Gastroesophageal sphincter (tissue), 4 donors: ENCODE data around the gene HS6ST3. TPM values are rescaled to one million over a fixed set of nuclear protein-coding genes. Genes with fewer than 3 reads are reported as not detected.

Experiments used
- ATAC-seq: fragments of 150-250 bp; one replicate; pipeline ENCODE4 v1.9.1; 2016; ENCODE audit warnings: mild to moderate bottlenecking, moderate library complexity
- H3K27ac ChIP-seq, 4 donors: fragments of 200-600 bp; sonication (generic) in 3 of 4; 1 replicate in 3 of 4; 2 replicates in 1 of 4; pipeline ENCODE4 v1.5.1; 2016 to 2019
- H3K27me3 ChIP-seq: fragments of 200-600 bp; sonication (generic); one replicate; pipeline ENCODE4 v1.5.1; 2019
- H3K36me3 ChIP-seq, 2 donors: fragments of 200-600 bp; sonication (generic); one replicate each; pipeline ENCODE4 v1.5.1; 2019; ENCODE audit warnings: control low read depth in 1 of 2
- H3K4me1 ChIP-seq, 3 donors: fragments of 200-600 bp; sonication (generic); 1 replicate in 2 of 3; 2 replicates in 1 of 3; pipeline ENCODE4 v1.5.1; 2016 to 2019; ENCODE audit warnings: control low read depth in 2 of 3
- H3K4me3 ChIP-seq, 2 donors: fragments of 200-600 bp; sonication (generic); one replicate each; pipeline ENCODE4 v1.5.1; 2019; ENCODE audit warnings: mild to moderate bottlenecking in 1 of 2, moderate library complexity in 1 of 2
- H3K9me3 ChIP-seq, 3 donors: fragments of 200-600 bp; sonication (generic); one replicate each; pipeline ENCODE4 v1.5.1; 2017 to 2019; ENCODE audit warnings: control low read depth in 2 of 3
- CTCF ChIP-seq, 4 experiments: fragments of 200-600 bp in 2 of 4; fragments of 450-650 bp in 2 of 4; sonication (generic) in 1 of 4; IDR thresholded peaks; one replicate each; pipeline ENCODE4 v1.5.1; 2017 to 2019; ENCODE audit warnings: antibody characterized with exemption in 4 of 4, mild to moderate bottlenecking in 2 of 4, moderate library complexity in 2 of 4
- EP300 ChIP-seq: sonication (generic); formaldehyde crosslinking; IDR thresholded peaks from one replicate; pipeline ENCODE4 v1.6.1; 2017; ENCODE audit warnings: antibody characterized with exemption, mild to moderate bottlenecking
- POLR2A ChIP-seq, 2 donors: fragments of 450-650 bp; IDR thresholded peaks; one replicate each; pipeline ENCODE4 v1.6.1; 2017; ENCODE audit warnings: antibody characterized with exemption in 2 of 2, mild to moderate bottlenecking in 2 of 2, moderate library complexity in 1 of 2
- POLR2AphosphoS5 ChIP-seq: sonication (generic); formaldehyde crosslinking; IDR thresholded peaks from one replicate; pipeline ENCODE4 v1.6.1; 2017; ENCODE audit warnings: antibody characterized with exemption
- WGBS, 2 donors: methylation state at CpG; one replicate each; pipeline ENCODE4 v1.1.5; 2018; ENCODE audit warnings: low coverage in 1 of 2; 5-methylcytosine and 5-hydroxymethylcytosine counted together
- total RNA-seq, 4 donors: library from RNA; depleted of rRNA; stranded (reverse); fragments of >200 nt; gene quantifications; one replicate each; pipeline ENCODE4 v1.1.0, GENCODE V29; 2016

HS6ST3 gene
- total RNA-seq, 4 donors from 2014 or later, result 3.4 to 13.2 (median 5.2) TPM

DNA sequence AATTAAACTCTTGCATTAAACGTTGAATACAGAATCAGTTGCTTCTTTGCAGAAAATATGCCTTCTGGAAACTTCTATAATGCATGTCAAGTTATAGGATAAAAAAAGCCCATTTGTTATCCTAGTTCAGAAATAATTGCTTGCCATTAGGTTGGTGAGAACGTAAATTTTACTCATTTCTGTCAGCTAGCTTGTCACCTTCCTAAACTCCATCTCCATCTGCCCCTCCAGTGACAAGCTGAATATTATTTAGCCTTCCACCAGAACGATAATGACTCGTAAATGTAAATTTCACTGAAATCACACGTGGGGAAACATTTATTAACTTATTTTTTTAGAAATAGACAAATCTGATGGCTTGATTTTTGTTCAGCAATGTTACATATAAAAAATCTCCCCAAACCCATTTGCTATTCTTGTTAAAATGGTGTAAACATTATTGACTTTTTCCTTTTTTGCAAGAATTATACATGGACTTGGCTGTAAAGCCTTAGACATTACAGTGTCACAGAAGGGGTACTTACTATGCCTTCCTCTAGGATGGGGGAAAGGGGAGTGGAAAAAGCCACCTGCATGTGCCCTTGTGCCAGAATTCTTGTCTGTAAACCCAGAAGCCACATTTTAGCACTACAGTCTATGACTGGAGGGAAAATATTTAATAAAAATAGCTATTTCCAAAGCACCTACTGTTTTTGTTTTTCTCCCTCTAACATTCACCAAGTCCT lies 577.5 kb downstream of the HS6ST3 start:
- Histone ChIP-seq H3K4me3 (no peak overlapping the region), H3K27me3 (no peaks in the 10 kb centered on the region), H3K27ac (no peak overlapping the region), H3K4me1 (no peaks in the 10 kb centered on the region), H3K36me3 (no peaks in the 10 kb centered on the region), H3K9me3 (peaks cover 0 to 5% (median 0%) of the 10 kb centered on the region in 3 donors)
- no peak for TF ChIP-seq CTCF (IDR thresholded peaks at IDR 0.05)
- TF ChIP-seq EP300, result no peak
- TF ChIP-seq POLR2A (IDR thresholded peaks at IDR 0.05), result no peak
- no peak for TF ChIP-seq POLR2AphosphoS5
- WGBS, 2 donors, result 51 to 63% methylated on average over 5 of the region's 5 CpGs
- no peak for ATAC-seq

GRCh38 chr13:96671073-96671472 lies 581.2 kb downstream of the HS6ST3 start:
- Histone ChIP-seq H3K4me1 (no peaks in the 10 kb centered on the region), H3K27ac (no peak overlapping the region), H3K27me3 (no peaks in the 10 kb centered on the region), H3K4me3 (no peak overlapping the region), H3K36me3 (no peaks in the 10 kb centered on the region), H3K9me3 (no peaks in the 10 kb centered on the region)
- TF ChIP-seq EP300 (no peak), POLR2AphosphoS5 (no peak), CTCF (IDR thresholded peaks at IDR 0.05) (no peak), POLR2A (IDR thresholded peaks at IDR 0.05) (no peak)
- no peak for ATAC-seq

- H3K9me3 ChIP-seq, result no peaks in the 10 kb centered on the region
- no peaks in the 10 kb centered on the region for H3K4me1 ChIP-seq
- H3K27me3 ChIP-seq, result no peaks in the 10 kb centered on the region
- H3K36me3 ChIP-seq, result no peaks in the 10 kb centered on the region
- H3K4me3 ChIP-seq, result no peak overlapping the region
- no peak for ATAC-seq
- no peak for TF ChIP-seq POLR2AphosphoS5
- TF ChIP-seq POLR2A (IDR thresholded peaks at IDR 0.05), result no peak
- no peak for TF ChIP-seq EP300
- TF ChIP-seq CTCF (IDR thresholded peaks at IDR 0.05), result no peak
- no peak overlapping the region for H3K27ac ChIP-seq
Measured at GRCh38 chr13:96672016-96672415, 582.1 kb downstream of the HS6ST3 start.

DNA sequence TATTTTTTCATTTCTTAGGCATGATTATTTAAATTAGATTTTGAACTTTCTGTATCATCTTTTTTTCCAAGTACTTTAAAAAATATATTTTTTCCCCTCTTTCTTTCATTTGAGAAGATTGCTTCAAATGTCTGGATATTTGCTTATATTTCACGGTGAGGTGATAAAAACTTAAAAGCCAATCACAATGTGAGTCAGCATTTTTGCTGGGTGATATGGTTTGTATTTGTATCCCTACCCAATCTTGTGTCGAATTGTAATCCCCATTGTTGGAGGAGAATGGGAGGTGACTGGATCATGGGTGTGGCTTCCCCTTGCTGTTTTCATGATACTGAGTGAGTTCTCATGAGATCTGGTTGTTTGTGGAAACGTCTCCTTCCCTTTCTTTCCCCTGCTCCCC lies 583.9 kb downstream of the HS6ST3 start:
- no peaks in the 10 kb centered on the region for H3K36me3 ChIP-seq
- no peak overlapping the region for H3K4me3 ChIP-seq
- 20 to 85% methylated on average over 1 to 3 of the region's 3 CpGs for WGBS, 2 donors
- TF ChIP-seq CTCF (IDR thresholded peaks at IDR 0.05) (no peak), EP300 (no peak), POLR2A (IDR thresholded peaks at IDR 0.05) (no peak), POLR2AphosphoS5 (no peak)
- peaks cover 0 to 5% (median 0%) of the 10 kb centered on the region in 3 donors for H3K9me3 ChIP-seq
- H3K4me1 ChIP-seq, result no peaks in the 10 kb centered on the region
- H3K27ac ChIP-seq, result no peak overlapping the region
- no peak for ATAC-seq
- no peaks in the 10 kb centered on the region for H3K27me3 ChIP-seq

- peaks cover 0 to 5% (median 0%) of the 10 kb centered on the region in 3 donors for H3K9me3 ChIP-seq
- no peak overlapping the region for H3K27ac ChIP-seq
- ATAC-seq, result no peak
- H3K27me3 ChIP-seq, result no peaks in the 10 kb centered on the region
- no peak overlapping the region for H3K4me3 ChIP-seq
- TF ChIP-seq CTCF (IDR thresholded peaks at IDR 0.05) (no peak), POLR2AphosphoS5 (no peak), POLR2A (IDR thresholded peaks at IDR 0.05) (no peak), EP300 (no peak)
- H3K4me1 ChIP-seq, result no peaks in the 10 kb centered on the region
- no peaks in the 10 kb centered on the region for H3K36me3 ChIP-seq
Measured at GRCh38 chr13:96677029-96677428, 587.1 kb downstream of the HS6ST3 start.
